Measurements from ENCODE around the gene EWSR1.
"Not testable (repeated sequence)": the region's sequence is repeated elsewhere in the genome, so short reads cannot be mapped to it uniquely, and the experiment has no call there.

The EWSR1 gene

DNA sequence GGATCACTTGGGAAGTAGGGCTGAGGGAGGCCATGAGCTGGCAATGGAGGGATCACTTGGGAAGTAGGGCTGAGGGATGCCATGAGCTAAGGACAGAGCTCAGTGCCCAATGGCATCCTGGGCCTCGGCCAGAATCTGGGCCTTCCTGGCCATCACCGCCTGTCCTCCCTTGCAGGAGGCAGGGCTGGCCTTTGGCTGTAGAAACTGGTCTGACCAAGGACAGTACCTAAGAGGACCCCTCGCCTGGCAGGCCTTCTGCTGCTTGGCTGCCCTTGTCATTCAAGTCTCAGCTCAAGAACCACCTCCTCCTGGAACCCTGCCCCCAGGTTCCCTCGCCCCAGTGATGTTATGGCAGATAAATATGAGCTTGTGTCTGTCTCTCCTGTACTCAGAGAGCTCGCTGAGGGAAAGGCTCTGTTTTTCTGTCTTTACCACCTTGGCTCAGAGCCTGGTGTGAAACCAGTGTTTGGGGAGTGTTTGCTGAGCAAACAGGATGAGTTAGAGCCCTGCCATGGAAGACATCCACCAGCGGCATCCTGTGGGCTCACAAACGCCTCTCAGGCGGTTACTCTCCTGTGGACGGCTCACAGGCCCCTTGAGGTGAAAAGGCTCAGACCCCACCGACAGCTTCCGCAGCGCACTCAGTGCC, 66.8 kb downstream of the EWSR1 start:
- DNase-seq (ENCODE audit: low read depth in 1 of 2, low spot score in 1 of 2): no peak

DNA sequence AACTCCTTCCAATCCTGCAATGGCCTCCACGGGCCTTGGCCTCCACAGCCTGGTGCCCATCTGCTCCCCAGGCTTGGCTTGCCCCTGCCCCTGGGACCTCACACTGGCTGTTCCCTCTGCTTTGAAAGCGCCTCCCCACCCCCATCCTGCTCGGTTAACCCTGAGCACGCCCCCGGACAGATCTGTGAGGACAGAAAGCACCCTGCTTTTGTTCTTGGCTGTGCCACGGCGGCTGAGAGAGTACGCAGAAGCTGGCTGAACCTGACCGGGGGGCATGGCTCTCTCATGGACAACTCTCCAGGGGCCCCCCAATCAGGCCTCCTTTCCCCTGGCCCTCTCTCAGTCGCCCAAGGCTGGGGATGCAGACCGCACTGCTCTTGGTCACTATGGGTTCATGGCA, 67.6 kb downstream of the EWSR1 start:
- no peak for DNase-seq (ENCODE audit: low read depth in 1 of 2, low spot score in 1 of 2)

DNA sequence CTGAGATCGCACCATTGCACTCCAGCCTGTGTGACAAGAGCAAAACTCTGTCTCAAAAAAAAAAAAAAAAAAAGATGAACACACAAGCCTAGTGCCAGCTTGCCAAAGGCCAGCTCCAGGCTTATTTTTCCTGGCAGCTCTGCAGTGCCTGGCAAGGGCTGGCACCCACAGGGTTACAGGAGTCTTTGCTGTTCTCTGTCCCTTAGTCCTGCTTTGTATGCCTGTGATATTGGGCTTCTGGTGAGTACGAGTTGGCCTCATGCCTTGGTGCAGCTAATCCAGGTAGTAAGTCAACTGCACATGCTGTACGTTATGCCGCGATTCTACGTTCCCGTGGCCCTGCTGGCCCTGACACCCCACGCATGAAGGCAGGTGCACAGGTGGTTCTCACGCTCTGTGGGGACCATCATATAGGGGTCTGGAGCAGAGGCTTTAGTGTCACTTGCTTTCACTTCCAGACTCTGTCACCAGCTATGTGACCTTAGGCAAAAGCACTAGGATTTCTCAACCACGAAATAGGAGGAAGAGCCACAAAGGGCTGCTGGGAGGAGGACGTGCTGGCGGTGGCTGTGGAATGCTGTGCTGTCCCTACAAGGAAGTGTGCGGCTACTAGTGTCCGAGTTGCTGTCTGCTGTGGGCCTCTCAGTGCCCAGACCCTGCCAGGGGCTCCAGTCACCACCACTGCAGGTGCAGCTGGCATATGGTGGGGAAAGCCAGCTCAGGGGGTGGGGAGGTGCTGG, 68.9 kb downstream of the EWSR1 start:
- DNase-seq (ENCODE audit: low read depth in 1 of 2, low spot score in 1 of 2): no peak

DNA sequence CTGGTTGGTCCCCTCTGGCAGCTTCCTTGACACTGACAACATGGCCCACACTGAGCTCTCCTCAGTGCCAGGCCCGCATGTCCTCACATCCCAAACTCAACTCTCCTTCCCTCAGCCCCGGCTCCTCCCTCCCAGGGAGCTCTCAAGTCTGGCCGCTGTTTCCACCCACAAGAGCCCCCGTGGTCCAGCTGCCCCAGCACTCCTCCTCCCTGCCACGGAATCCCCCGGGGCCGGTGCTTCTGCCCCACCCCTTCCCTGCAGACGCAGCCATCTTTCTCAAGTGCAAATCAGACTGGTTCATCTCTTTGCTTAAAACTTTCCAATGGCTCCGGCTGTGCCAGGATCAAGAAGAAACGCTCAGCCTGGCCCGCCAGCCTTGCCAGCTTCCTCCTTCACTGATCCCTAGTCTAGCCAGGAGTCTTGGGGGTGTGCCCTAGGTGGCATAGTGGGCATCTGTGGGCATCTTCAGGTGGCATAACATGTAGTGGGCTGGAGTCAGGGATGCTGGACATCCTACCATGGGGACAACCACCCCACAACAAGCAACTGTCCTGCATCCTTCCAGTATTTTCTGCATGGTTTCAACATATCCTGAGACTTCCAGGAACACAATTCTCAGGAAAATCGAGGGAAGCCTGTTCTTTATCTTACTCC, 69.7 kb downstream of the EWSR1 start:
- no peak for DNase-seq (ENCODE audit: low read depth in 1 of 2, low spot score in 1 of 2)

DNA sequence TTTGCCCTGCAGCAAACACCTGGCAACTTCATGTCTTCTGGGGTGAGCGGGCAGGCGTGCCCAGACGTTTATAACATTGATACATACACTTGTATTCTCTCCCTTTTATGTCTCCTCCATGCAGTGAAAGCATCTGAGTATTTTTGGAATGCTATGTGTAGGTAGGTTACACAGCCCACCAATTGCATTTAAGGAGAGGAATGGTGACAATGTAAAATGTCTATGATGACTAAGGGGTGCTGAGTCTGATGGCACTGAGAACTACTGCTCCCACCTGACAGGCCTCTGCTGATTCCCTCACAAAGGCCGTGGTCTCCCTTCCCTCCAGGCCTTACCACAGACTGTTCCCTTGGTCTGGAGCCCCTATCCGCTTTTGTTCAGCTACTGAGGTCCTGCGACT, 70.3 kb downstream of the EWSR1 start:
- DNase-seq (ENCODE audit: low read depth in 1 of 2, low spot score in 1 of 2): no peak

DNA sequence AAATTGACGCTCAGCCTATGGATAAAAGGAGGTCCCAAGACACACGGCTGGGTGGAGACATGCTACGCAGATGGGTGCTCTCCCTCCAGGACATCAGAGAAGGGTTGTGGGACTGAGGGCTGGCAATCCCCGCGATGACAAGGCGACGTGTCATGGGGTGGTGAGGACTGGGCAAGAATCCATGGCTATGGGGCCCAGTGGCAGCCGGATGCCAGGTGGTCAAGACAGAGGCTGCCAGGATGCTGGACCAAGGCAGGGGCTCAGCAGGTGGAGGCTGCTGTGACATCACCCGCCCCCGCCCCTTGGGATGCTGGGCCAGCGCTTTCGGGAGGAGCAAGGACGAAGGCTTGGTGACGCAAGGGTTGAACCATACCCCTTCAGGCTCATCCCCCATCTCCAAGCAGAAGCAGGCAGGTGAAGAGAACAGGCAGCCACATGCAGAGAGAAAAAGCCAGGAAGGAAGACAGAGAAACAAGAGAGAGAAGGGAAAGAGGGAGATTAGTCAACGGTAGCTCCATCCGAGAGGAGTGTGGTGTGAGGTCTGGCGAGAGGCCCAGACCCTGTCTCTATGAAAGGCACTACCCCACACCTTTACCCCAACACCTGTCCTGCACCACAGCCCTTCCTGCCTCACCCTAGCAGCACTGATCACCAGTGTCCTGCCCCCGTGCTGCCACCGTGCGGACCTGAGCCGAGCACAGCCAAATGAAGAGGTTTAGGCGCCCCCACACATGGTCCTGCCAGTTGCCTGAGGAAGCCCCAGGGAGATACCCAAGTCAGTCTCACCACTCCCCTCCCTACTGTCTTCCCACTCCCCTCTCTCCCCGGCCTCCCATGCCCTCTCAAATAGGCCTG, 71.5 kb downstream of the EWSR1 start:
- no peak for DNase-seq (ENCODE audit: low read depth in 1 of 2, low spot score in 1 of 2)

DNA sequence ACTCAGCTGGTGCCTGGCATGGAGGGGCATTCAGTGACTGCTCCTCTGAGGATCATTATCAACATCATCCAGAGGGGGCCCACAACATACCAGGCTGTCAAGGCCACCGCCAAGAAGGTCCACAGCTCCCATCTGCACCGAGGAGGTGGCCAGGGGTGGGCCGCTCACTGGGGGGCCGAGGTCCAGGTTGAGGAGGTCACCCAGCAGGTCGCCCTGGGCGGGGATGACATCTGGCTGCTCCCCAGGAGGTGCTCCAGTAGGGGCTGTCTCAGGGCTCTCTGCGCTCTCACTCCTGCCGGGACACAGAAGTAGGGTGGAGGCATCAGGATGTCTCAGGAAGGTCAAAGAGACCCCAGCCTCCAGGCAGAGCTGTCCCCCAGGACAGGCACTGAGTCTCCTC, 72.5 kb downstream of the EWSR1 start:
- no peak for DNase-seq (ENCODE audit: low read depth in 1 of 2, low spot score in 1 of 2)

DNA sequence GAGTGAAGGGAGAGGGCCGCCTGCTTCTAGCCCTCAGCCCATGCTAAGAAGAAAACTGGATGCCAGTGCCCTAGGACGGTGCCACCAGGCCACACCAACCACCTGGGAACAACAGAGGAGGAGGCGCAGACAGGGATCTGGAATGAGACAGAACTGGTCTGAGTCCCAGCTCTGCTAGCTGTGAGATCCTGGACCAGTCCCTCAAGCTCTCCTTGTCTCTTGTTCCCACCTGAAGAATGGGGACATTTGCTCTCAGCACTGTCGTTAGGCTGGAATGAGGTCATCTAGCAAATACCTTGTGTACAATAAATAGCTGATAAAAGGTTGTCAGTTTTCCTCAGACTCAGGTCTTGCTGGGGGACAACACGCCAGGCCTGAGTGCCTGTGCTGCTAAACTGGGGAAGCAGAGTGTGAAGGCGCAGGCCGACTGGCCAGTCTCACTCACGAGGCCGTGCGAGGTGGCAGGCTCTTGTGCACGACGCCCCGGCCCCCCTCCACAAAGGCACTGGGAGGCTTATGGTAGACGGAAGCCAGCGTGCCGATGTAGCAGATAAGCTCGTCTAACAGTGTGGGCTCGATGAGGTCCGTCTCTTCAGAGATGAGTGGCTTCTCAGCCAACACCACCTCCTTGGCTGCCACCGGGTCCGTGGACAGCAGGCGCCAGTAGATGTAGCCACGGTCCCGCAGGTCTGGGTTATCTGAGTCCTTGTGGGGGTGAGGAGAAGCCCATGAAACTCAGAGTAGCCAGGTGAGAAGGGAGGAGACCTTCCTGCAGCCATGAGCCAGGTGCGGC, 73.2 kb downstream of the EWSR1 start:
- no peak for DNase-seq (ENCODE audit: low read depth in 1 of 2, low spot score in 1 of 2)

DNA sequence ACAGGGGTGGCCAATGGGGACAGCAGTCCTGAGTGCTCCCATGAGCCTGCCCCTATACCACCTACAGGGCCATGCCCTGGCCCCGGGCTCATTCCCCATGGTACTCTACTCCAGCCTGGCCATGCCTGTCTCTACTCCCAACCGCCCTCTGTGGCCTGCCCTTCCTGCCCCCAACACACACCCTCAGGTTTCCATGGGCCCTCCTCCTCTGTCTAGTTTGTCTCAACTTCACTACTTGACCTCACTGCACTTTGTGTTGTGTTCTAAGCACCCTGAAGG, 73.7 kb downstream of the EWSR1 start:
- no peak for DNase-seq (ENCODE audit: low read depth in 1 of 2, low spot score in 1 of 2)

DNA sequence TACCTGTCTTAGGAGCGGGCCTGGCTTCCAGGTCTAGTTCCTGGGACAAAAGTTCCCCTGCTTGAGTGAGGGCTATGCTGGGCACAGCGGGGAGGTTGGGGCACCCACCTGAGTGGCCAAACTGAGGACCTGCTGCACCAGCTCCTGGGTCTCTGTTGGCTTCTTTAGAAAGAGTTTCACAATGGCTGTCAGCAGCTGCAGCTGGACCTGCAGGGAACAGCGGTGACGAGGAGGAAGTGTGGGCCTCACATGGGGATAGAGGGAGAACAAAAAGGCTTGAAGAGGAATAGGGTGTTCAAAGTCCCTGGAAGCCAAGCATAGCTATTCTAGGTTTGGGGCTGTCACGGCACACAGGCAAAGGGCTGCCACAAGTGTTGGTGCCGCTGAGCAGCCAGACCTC, 74.1 kb downstream of the EWSR1 start:
- no peak for DNase-seq (ENCODE audit: low read depth in 1 of 2, low spot score in 1 of 2)

DNA sequence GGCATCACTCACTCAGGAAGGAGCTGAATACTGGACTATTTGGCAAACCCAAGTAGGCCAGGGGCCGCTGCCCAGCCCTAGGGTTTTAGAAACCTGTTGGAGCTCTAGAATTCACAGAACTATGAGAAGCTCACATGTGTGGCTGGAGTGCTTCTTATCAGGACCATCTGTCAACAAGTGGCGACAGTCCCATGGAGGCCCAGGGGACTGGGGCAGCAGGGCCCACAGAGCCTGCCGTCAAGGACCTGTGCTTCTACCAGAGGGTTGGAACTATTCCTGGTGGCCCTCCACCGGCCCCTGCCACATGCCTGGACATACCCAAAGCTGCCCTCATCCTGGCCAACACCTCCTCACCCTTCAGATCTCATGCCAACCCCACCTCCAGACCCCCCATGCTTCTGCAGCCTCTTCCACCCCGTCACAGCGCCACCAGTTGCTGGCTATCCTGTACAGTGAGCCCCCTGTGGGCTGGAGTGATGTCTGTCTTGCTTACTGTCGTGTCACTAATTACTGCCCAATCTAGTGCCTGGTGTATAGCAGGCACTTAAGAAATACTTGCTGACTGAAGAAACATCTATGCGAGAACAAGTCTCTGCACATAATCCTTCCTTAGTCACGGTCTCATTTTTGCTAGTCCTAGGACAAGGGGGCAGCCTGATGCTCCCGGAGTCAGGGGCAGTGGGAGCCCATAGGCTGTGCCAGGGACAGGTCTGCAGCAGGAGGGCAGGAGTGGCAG, 74.7 kb downstream of the EWSR1 start:
- no peak for DNase-seq (ENCODE audit: low read depth in 1 of 2, low spot score in 1 of 2)

DNA sequence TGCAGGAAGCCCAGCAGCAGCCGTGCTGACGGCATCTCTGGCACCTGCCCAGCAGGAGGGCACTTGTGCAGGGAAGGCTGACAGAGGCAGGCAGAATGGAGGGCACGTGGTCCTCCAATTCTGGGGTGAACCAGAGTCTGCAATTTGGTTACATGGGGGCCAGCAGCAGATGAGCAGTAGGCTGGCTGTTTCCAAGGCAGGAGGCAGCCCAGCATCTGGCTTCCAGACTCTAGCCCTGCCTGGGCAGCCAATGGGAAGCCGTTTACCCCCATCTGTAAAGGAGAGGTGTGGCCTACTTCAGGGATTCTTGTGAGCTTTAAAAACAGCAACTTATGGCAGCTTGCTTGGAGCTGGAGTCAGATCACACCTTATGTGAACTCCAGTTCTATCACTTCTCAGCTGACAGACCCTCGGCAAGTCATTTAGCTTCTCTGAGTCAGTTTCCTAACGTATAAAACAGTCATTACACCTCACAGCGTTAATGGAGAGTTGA, 75.3 kb downstream of the EWSR1 start:
- DNase-seq (ENCODE audit: low read depth in 1 of 2, low spot score in 1 of 2): no peak

DNA sequence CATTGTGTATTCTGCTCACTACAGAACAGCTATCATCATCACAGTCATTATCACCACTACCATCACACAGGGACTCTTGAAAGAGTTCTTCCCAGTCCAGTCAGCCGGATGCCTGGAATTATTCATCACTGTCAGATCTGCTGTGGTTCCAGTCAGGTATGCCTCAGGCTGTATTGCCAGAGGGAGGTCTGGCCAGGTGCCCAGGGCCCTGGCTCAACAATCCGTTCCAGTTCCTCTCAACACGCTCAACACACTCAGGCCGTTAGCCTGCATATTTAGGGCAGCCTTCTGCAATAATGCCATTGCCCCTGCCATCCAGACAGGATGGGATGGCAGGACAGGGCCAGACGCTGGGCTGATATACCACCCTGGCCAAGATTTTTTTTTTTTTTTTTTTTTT, 76.1 kb downstream of the EWSR1 start:
- no peak for DNase-seq (ENCODE audit: low read depth in 1 of 2, low spot score in 1 of 2)

DNA sequence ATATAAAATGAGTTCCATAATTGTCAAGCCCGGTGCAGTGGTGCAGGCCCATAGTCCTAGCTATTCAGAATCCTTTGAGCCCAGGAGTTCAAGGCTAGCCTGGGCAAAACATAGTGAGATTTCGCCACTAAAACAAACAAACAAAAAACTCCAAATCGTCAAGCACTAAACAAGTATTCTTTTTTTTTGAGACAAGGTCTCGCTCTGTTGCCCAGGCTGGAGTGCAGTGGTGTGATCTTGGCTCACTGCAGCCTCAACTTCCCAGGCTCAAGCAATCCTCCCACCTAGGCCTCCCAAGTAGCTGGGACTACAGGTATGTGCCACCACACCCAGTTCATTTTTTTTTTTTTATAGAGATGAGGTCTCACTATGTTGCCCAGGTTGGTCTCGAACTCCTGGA, 76.8 kb downstream of the EWSR1 start:
- not testable (repeated sequence) for DNase-seq (ENCODE audit: low read depth in 1 of 2, low spot score in 1 of 2)

DNA sequence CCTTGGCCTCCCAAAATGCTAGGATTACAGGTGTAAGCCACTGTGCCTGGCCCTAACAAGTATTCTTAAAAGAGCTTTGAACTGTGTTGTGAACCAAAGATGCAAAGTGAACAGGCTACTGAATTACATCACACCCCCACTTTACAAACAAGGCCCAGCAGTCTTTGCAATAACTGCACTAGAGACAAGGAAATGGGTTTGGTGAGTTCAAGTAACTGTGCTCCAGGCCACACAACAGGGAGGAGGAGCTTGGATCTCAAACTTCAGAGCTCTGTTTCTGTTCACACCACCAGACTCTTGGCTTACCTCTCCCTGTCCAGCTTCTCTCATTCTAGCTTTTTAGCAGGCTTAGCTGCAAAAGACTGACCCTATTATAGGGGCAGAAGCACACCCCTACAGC, 77.9 kb downstream of the EWSR1 start:
- DNase-seq (ENCODE audit: low read depth in 1 of 2, low spot score in 1 of 2): no peak

DNA sequence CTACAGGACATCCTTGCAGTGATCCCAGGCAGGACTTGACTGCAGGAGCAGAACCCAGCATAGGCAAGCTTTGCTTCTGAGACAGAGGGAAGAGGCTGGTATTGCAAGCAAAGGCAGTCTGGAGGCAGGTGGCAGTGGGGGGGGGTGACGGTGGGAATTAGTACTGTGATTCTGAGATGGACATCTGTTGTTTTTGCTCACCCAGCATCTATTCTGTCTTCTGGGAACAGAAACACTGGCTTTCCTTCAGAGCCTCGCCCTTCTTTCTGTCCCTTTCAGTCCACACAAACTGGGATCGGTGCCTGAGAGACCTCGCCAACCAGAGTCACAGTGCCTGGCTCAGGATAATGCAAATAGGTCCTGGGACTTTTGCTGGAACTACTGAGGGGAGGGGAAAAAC, 78.6 kb downstream of the EWSR1 start:
- DNase-seq (ENCODE audit: low read depth in 1 of 2, low spot score in 1 of 2): no peak

DNA sequence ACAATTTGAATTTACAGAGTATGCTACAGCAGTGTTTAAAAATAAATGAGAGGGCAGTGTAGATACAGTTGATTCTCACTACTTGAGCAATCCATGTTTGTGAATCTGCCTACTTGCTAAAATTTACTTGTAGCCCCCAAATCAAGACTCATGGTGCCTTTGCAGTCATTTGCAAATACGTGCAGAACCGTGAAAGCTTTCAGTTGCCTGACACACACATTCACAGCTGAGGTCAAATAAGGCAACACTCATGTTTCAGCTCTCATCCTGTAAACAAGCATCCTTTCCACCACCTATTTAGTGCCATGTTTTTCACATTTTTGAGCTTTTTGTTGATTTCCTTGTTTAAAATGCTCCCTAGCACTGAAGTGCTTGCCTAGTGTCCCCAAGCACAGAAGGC, 80.0 kb downstream of the EWSR1 start:
- DNase-seq (ENCODE audit: low read depth in 1 of 2, low spot score in 1 of 2): no peak

DNA sequence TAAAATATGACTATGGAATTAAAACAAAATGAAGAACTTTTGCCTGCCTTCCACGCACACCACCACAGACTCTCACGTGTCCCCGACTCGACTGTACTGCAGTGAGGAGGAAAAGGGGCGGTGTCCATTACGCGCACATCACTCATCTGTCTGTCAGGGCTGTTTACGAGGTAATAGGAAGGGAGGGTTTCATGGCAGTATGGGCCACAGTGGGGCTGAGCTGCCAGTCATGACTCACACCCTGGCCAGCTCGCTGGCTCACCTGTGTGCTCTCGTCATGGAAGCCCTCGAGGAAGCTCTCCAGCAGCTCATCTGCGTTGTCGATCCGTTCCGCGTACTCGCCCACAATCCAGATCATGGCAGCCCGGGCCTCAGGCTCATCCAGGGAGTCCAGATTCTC, 80.9 kb downstream of the EWSR1 start:
- no peak for DNase-seq (ENCODE audit: low read depth in 1 of 2, low spot score in 1 of 2)
